Fibroblast of lung (primary cell): ENCODE data around the gene ASXL3. TPM values are rescaled to one million over a fixed set of nuclear protein-coding genes. Genes with fewer than 3 reads are reported as not detected.

Experiments used
- DNase-seq, 2 donors: peaks; one replicate each; pipeline versions ENCODE4 v3.0.0 to v3.0.0-alpha.2; 2010; ENCODE audit warnings: low read depth in 2 of 2
- H2AFZ ChIP-seq: 2 replicates; pipeline ENCODE4 v1.5.1; 2012; ENCODE audit warnings: low read length, control low read depth, inconsistent platforms
- H3K27ac ChIP-seq: 2 replicates; pipeline ENCODE4 v1.5.1; 2011; ENCODE audit warnings: low read length, control low read depth; ENCODE audit not compliant: insufficient read depth
- H3K27me3 ChIP-seq: 2 replicates; pipeline ENCODE4 v1.5.1; 2011; ENCODE audit warnings: mild to moderate bottlenecking, low read length; ENCODE audit not compliant: control insufficient read depth, insufficient read depth
- H3K36me3 ChIP-seq: 2 replicates; pipeline ENCODE4 v1.5.1; 2011; ENCODE audit warnings: low read length; ENCODE audit not compliant: control insufficient read depth, insufficient read depth
- H3K4me1 ChIP-seq: 2 replicates; pipeline ENCODE4 v1.5.1; 2011; ENCODE audit warnings: low read length; ENCODE audit not compliant: control insufficient read depth, insufficient read depth; ENCODE audit errors: extremely low read depth
- H3K4me2 ChIP-seq: 2 replicates; pipeline ENCODE4 v1.5.1; 2011; ENCODE audit warnings: low read length, control low read depth; ENCODE audit not compliant: insufficient read depth; ENCODE audit errors: extremely low read depth
- H3K4me3 ChIP-seq, 4 experiments: fragments of 200-600 bp in 1 of 4; sonication (generic) in 1 of 4; replicated peaks in 1 of 4; 2 replicates each; pipeline ENCODE4 v1.5.1; 2011 to 2016; ENCODE audit warnings: low read length in 4 of 4, low read depth in 3 of 4, mild to moderate bottlenecking in 3 of 4, control low read depth in 2 of 4, inconsistent platforms in 1 of 4, mixed read lengths in 1 of 4; ENCODE audit not compliant: insufficient read depth in 1 of 4; ENCODE audit errors: control extremely low read depth in 1 of 4
- H3K79me2 ChIP-seq: 2 replicates; pipeline ENCODE4 v1.5.1; 2012; ENCODE audit warnings: mild to moderate bottlenecking, low read length, inconsistent platforms; ENCODE audit not compliant: control insufficient read depth, insufficient read depth
- H3K9ac ChIP-seq: 2 replicates; pipeline ENCODE4 v1.5.1; 2011; ENCODE audit warnings: mild to moderate bottlenecking, low read length, control low read depth; ENCODE audit not compliant: insufficient read depth
- H3K9me3 ChIP-seq: 2 replicates; pipeline ENCODE4 v1.5.1; 2012; ENCODE audit warnings: low read depth, low read length; ENCODE audit not compliant: control insufficient read depth, insufficient read depth
- H4K20me1 ChIP-seq: 2 replicates; pipeline ENCODE4 v1.5.1; 2011; ENCODE audit warnings: low read length; ENCODE audit not compliant: control insufficient read depth, insufficient read depth; ENCODE audit errors: extremely low read depth
- CTCF ChIP-seq, 2 donors: IDR thresholded peaks in 1 of 2; conservative IDR thresholded peaks in 1 of 2; 1 replicate in 1 of 2; 2 replicates in 1 of 2; pipeline ENCODE4 v1.5.1; 2011 to 2012; ENCODE audit warnings: low read length in 2 of 2, control low read depth in 1 of 2, inconsistent platforms in 1 of 2, low read depth in 1 of 2, mild to moderate bottlenecking in 1 of 2
- EZH2 ChIP-seq: IDR thresholded peaks from 2 replicates; pipeline ENCODE4 v1.5.1; 2012; ENCODE audit warnings: low read length, control low read depth, mild to moderate bottlenecking; ENCODE audit errors: missing control alignments
- polyA plus RNA-seq, 2 donors: library from polyadenylated mRNA; depleted of rRNA in 1 of 2; stranded (reverse) in 1 of 2; unstranded in 1 of 2; fragments of >200 nt; gene quantifications; 2 replicates each; pipeline ENCODE4 v1.2.1, GENCODE V29; 2011 to 2012; ENCODE audit warnings: missing spikeins in 1 of 2
- total RNA-seq: library from RNA; depleted of rRNA; stranded (reverse); fragments of >200 nt; gene quantifications from 2 replicates; pipeline ENCODE4 v1.2.1, GENCODE V29; 2014

ASXL3 gene
- total and polyA plus RNA-seq, 2 donors (not counting 1 experiment from before 2014, with no cell fraction given), result 0.06 to 0.66 TPM

DNA sequence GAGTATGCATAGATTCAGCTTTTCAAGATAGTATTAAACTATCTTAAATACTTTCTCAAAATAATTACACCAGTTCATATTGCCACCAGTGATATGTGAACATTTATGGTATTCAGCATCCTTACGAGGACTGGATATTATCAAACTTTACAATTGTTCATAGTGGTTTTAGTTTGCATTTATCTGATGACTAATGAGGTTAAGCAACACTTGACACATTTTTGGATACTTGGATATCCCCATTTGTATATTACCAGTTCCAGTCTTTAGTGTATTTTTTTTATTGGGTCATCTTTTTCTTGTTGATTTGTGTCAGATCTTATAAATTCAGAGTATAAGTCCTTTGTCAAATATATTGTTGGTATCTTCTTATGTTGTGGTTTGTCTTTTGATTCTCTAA, 128.4 kb downstream of the ASXL3 start:
- Histone ChIP-seq H3K4me1 (no peaks in the 10 kb centered on the region), H3K27ac (no peak overlapping the region), H3K79me2 (no peaks in the 10 kb centered on the region), H3K9ac (no peak overlapping the region), H3K4me3 (no peak overlapping the region), H2AFZ (no peak overlapping the region), H3K36me3 (no peaks in the 10 kb centered on the region), H3K27me3 (no peaks in the 10 kb centered on the region), H3K9me3 (no peaks in the 10 kb centered on the region), H4K20me1 (no peaks in the 10 kb centered on the region), H3K4me2 (no peak overlapping the region)
- TF ChIP-seq CTCF (conservative IDR thresholded peaks at IDR 0.05 in 1 of 2, IDR thresholded peaks at IDR 0.05 in 1 of 2; ENCODE audit: low read depth in 1 of 2, low read length in 2 of 2) (no peak), EZH2 (no peak)
- DNase-seq, result peak; percentile 67 to 80

GRCh38 chr18:33708876-33709275, 130.9 kb downstream of the ASXL3 start:
- Histone ChIP-seq H2AFZ (no peak overlapping the region), H3K9ac (no peak overlapping the region), H3K4me3 (no peak overlapping the region), H3K9me3 (no peaks in the 10 kb centered on the region), H3K36me3 (no peaks in the 10 kb centered on the region), H3K4me2 (no peak overlapping the region), H3K27ac (no peak overlapping the region), H3K79me2 (no peaks in the 10 kb centered on the region), H3K27me3 (no peaks in the 10 kb centered on the region), H4K20me1 (no peaks in the 10 kb centered on the region), H3K4me1 (no peaks in the 10 kb centered on the region)
- no peak for TF ChIP-seq CTCF (conservative IDR thresholded peaks at IDR 0.05 in 1 of 2, IDR thresholded peaks at IDR 0.05 in 1 of 2; ENCODE audit: low read depth in 1 of 2, low read length in 2 of 2)
- TF ChIP-seq EZH2, result no peak
- no peak for DNase-seq

- H4K20me1 ChIP-seq, result no peaks in the 10 kb centered on the region
- H3K9me3 ChIP-seq, result no peaks in the 10 kb centered on the region
- TF ChIP-seq EZH2, result no peak
- no peaks in the 10 kb centered on the region for H3K4me1 ChIP-seq
- H3K36me3 ChIP-seq, result no peaks in the 10 kb centered on the region
- no peak overlapping the region for H2AFZ ChIP-seq
- H3K79me2 ChIP-seq, result no peaks in the 10 kb centered on the region
- no peak for DNase-seq
- no peak overlapping the region for H3K4me2 ChIP-seq
- H3K27me3 ChIP-seq, result no peaks in the 10 kb centered on the region
- H3K27ac ChIP-seq, result no peak overlapping the region
- H3K4me3 ChIP-seq, result no peak overlapping the region
- H3K9ac ChIP-seq, result no peak overlapping the region
These were observed 132.2 kb downstream of the ASXL3 start for GRCh38 chr18:33710269-33710668.
